D721Med (cell line): Measurements from ENCODE around the gene CHMP6.

Experiments
- DNase-seq: peaks from one replicate; pipeline ENCODE4 v3.0.0; 2011; ENCODE audit warnings: low spot score; ENCODE audit not compliant: insufficient read length
- FAIRE-seq: peaks from 2 replicates; lab custom pipeline; 2011; peaks lifted over from hg19 to GRCh38; lab: Jason Lieb, UNC
- CTCF ChIP-seq: IDR thresholded peaks from 2 replicates; pipeline ENCODE4 v1.5.1; 2012; ENCODE audit warnings: mild to moderate bottlenecking, control low read depth; ENCODE audit not compliant: insufficient read depth; ENCODE audit errors: missing control alignments

CHMP6 gene

GRCh38 chr17:81044764-81045589, 53.3 kb downstream of the CHMP6 start:
- no peak for DNase-seq
- no peak for FAIRE-seq
- TF ChIP-seq CTCF: no peak

- DNase-seq: no peak
- no peak for TF ChIP-seq CTCF
- no peak for FAIRE-seq
Measured at GRCh38 chr17:81045590-81046095, 54.0 kb downstream of the CHMP6 start.

GRCh38 chr17:81046132-81046769, 54.6 kb downstream of the CHMP6 start:
- DNase-seq (no peak), FAIRE-seq (no peak)
- no peak for TF ChIP-seq CTCF

GRCh38 chr17:81046770-81047359, 55.2 kb downstream of the CHMP6 start:
- no peak for DNase-seq
- no peak for TF ChIP-seq CTCF
- FAIRE-seq: no peak

GRCh38 chr17:81048827-81049371, 57.3 kb downstream of the CHMP6 start:
- no peak for DNase-seq
- TF ChIP-seq CTCF: no peak
- FAIRE-seq: no peak

GRCh38 chr17:81049372-81049911, 57.8 kb downstream of the CHMP6 start:
- TF ChIP-seq CTCF: no peak
- FAIRE-seq (no peak), DNase-seq (no peak)
